H1 (cell line): ENCODE results near the gene IFNA14. TPM values are rescaled to one million over a fixed set of nuclear protein-coding genes. Genes with fewer than 3 reads are reported as not detected.

Experiments used
- polyA plus RNA-seq, 7 experiments: library from polyadenylated mRNA; depleted of rRNA in 3 of 7; stranded (reverse) in 5 of 7; unstranded in 2 of 7; fragments of >200 nt in 5 of 7; fragments of 200-250 nt in 2 of 7; gene quantifications; 1 replicate in 5 of 7; 2 replicates in 1 of 7; 4 replicates in 1 of 7; pipeline versions ENCODE4 v1.2.1 to v1.2.3, GENCODE V29; 2011 to 2013; ENCODE audit warnings: missing spikeins in 2 of 7, mixed read lengths in 2 of 7
- total RNA-seq: library from RNA; stranded (reverse); fragmentation: NEBNext Ultra II Directional; extraction: Animal tissue kit (Norgen Biotek cat#: 25700); gene quantifications from 2 replicates; pipeline ENCODE4 v1.2.1, GENCODE V29; 2021

IFNA14 gene
- total and polyA plus RNA-seq, 2 of the 8 experiments (the other 6 are each of a cell fraction or from before 2014, with no cell fraction given), result not detected

Other genes with a start within 250 kb of the IFNA14 start
- gene HACD4, start 208.4 kb downstream of the IFNA14 start, total RNA-seq, result 0.61 and 0.86 TPM in 2 replicates
- gene HACD4, start 208.4 kb downstream of the IFNA14 start, polyA plus RNA-seq (2011; rRNA removed), result 0.46 and 0.65 TPM in 2 replicates
- not detected in 2 replicates for gene IFNB1, start 162.1 kb downstream of the IFNA14 start, total RNA-seq
- not detected in 2 replicates for gene IFNB1, start 162.1 kb downstream of the IFNA14 start, polyA plus RNA-seq (2011; rRNA removed)
- not detected in 2 replicates for gene IFNW1, start 98.2 kb downstream of the IFNA14 start, total RNA-seq
- not detected in 2 replicates for gene IFNW1, start 98.2 kb downstream of the IFNA14 start, polyA plus RNA-seq (2011; rRNA removed)
- gene IFNA21, start 73.3 kb downstream of the IFNA14 start, total RNA-seq, result not detected in 2 replicates
- not detected in 2 replicates for gene IFNA21, start 73.3 kb downstream of the IFNA14 start, polyA plus RNA-seq (2011; rRNA removed)
- not detected in 2 replicates for gene IFNA4, start 52.4 kb downstream of the IFNA14 start, total RNA-seq
- not detected in 2 replicates for gene IFNA4, start 52.4 kb downstream of the IFNA14 start, polyA plus RNA-seq (2011; rRNA removed)
- not detected in 2 replicates for gene IFNA7, start 37.8 kb downstream of the IFNA14 start, total RNA-seq
- gene IFNA7, start 37.8 kb downstream of the IFNA14 start, polyA plus RNA-seq (2011; rRNA removed), result not detected in 2 replicates
- not detected in 2 replicates for gene IFNA10, start 32.9 kb downstream of the IFNA14 start, total RNA-seq
- not detected in 2 replicates for gene IFNA10, start 32.9 kb downstream of the IFNA14 start, polyA plus RNA-seq (2011; rRNA removed)
- not detected in 2 replicates for gene IFNA16, start 22.7 kb downstream of the IFNA14 start, total RNA-seq
- not detected in 2 replicates for gene IFNA16, start 22.7 kb downstream of the IFNA14 start, polyA plus RNA-seq (2011; rRNA removed)
- gene IFNA17, start 11.8 kb downstream of the IFNA14 start, total RNA-seq, result not detected in 2 replicates
- gene IFNA17, start 11.8 kb downstream of the IFNA14 start, polyA plus RNA-seq (2011; rRNA removed), result not detected in 2 replicates
- gene IFNA5, start 65.3 kb upstream of the IFNA14 start, total RNA-seq, result not detected in 2 replicates
- gene IFNA5, start 65.3 kb upstream of the IFNA14 start, polyA plus RNA-seq (2011; rRNA removed), result not detected in 2 replicates
- gene KLHL9, start 95.4 kb upstream of the IFNA14 start, total RNA-seq, result 14.7 and 15.7 TPM in 2 replicates
- 4.2 and 4.9 TPM in 2 replicates for gene KLHL9, start 95.4 kb upstream of the IFNA14 start, polyA plus RNA-seq (2011; rRNA removed)
- not detected in 2 replicates for gene IFNA6, start 110.9 kb upstream of the IFNA14 start, total RNA-seq
- not detected in 2 replicates for gene IFNA6, start 110.9 kb upstream of the IFNA14 start, polyA plus RNA-seq (2011; rRNA removed)
- gene IFNA13, start 128.1 kb upstream of the IFNA14 start, total RNA-seq, result not detected in 2 replicates
- gene IFNA13, start 128.1 kb upstream of the IFNA14 start, polyA plus RNA-seq (2011; rRNA removed), result not detected in 2 replicates
- not detected in 2 replicates for gene IFNA2, start 145.4 kb upstream of the IFNA14 start, total RNA-seq
- not detected in 2 replicates for gene IFNA2, start 145.4 kb upstream of the IFNA14 start, polyA plus RNA-seq (2011; rRNA removed)
- not detected in 2 replicates for gene IFNA8, start 169.1 kb upstream of the IFNA14 start, total RNA-seq
- gene IFNA8, start 169.1 kb upstream of the IFNA14 start, polyA plus RNA-seq (2011; rRNA removed), result not detected in 2 replicates
- not detected in 2 replicates for gene IFNA1, start 200.4 kb upstream of the IFNA14 start, total RNA-seq
- gene IFNA1, start 200.4 kb upstream of the IFNA14 start, polyA plus RNA-seq (2011; rRNA removed), result not detected in 2 replicates
- not detected in 2 replicates for gene IFNE, start 242.3 kb upstream of the IFNA14 start, total RNA-seq
- 0.08 TPM in 1 of 2 replicates, not detected in the other for gene IFNE, start 242.3 kb upstream of the IFNA14 start, polyA plus RNA-seq (2011; rRNA removed)